Measurements from ENCODE around the gene TMCC1. TPM values are rescaled to one million over a fixed set of nuclear protein-coding genes. Genes with fewer than 3 reads are reported as not detected.

The TMCC1 gene
- total and polyA plus RNA-seq, 10 of the 15 experiments (the other 5 are each of a cell fraction or from before 2014, with no cell fraction given): 2.3 to 21.1 (median 8.4) TPM

GRCh38 chr3:129663930-129664646 lies 229.4 kb downstream of the TMCC1 start:
- no peak for FAIRE-seq
- TF ChIP-seq HCFC1 (IDR thresholded peaks at IDR 0.05; ENCODE audit: low read length) (no peak), ZBTB11 (CRISPR knock-in tag; IDR thresholded peaks at IDR 0.05) (no peak), CREB1 (IDR thresholded peaks at IDR 0.05; ENCODE audit: low read depth) (no peak), RUNX3 (IDR thresholded peaks at IDR 0.05; ENCODE audit: low read length) (no peak), ZZZ3 (IDR thresholded peaks at IDR 0.05; ENCODE audit: control insufficient read depth, insufficient read length, low read depth) (no peak), IRF4 (IDR thresholded peaks at IDR 0.05; ENCODE audit: low read depth, low read length) (no peak), REST (IDR thresholded peaks at IDR 0.05; ENCODE audit: low read depth, low read length) (no peak), POU2F2 (IDR thresholded peaks at IDR 0.05; ENCODE audit: borderline replicate concordance, low read depth, low read length) (no peak), MTA3 (IDR thresholded peaks at IDR 0.05; ENCODE audit: borderline replicate concordance, low read length) (no peak), ESRRA (IDR thresholded peaks at IDR 0.05; ENCODE audit: low read length) (no peak), MXI1 (IDR thresholded peaks at IDR 0.05; ENCODE audit: low read depth, low read length) (no peak), SREBF2 (IDR thresholded peaks at IDR 0.05; ENCODE audit: low read length) (no peak), ZNF622 (IDR thresholded peaks at IDR 0.05) (no peak), MLLT1 (IDR thresholded peaks at IDR 0.05) (no peak)

More at GRCh38 chr3:129663930-129664646, 229.4 kb downstream of the TMCC1 start:
- Histone ChIP-seq H3K9ac (ENCODE audit: control insufficient read depth, insufficient read depth, low read length) (no peak overlapping the region), H2AFZ (ENCODE audit: control insufficient read depth, low read depth, low read length) (no peak overlapping the region), H4K20me1 (ENCODE audit: control insufficient read depth, insufficient read depth) (no peaks in the 10 kb centered on the region), H3K27ac (ENCODE audit: control insufficient read depth, insufficient read depth) (no peak overlapping the region), H3K36me3 (ENCODE audit: control insufficient read depth in 2 of 2, insufficient read depth in 2 of 2, low read length in 1 of 2) (no peaks in the 10 kb centered on the region), H3K4me1 (ENCODE audit: control insufficient read depth, insufficient read depth, low read length) (no peaks in the 10 kb centered on the region), H3K4me3 (no peak overlapping the region), H3K4me2 (ENCODE audit: control insufficient read depth, insufficient read depth) (no peak overlapping the region), H3K9me3 (replicated peaks; ENCODE audit: control insufficient read depth, insufficient read depth, low read length) (no peaks in the 10 kb centered on the region), H3K27me3 (replicated peaks in 1 of 2; ENCODE audit: control insufficient read depth in 2 of 2, insufficient read depth in 2 of 2, low read length in 1 of 2) (no peaks in the 10 kb centered on the region), H3K79me2 (ENCODE audit: control insufficient read depth, insufficient read depth, low read length) (no peaks in the 10 kb centered on the region)
- CTCF ChIA-PET: interaction anchor here (0.9 to 3.7 kb wide), 9 partner anchors 9 to 174 kb away, joined by 3 to 19 read pairs (median 6); no protein-coding TSS in a partner anchor
- peak; percentile 20; the same call in 1 of the 3 replicates for ATAC-seq
- in situ Hi-C loops (cut with MboI): no loop called here
- POLR2A ChIA-PET: interaction anchor here (0.6 to 2.9 kb wide), 2 partner anchors 8 to 264 kb away, joined by 4 to 11 read pairs; no protein-coding TSS in a partner anchor
- RAD21 ChIA-PET (ENCODE audit: unreplicated experiment): interaction anchor here (1.1 to 1.2 kb wide), 2 partner anchors 9 to 10 kb away, joined by 4 to 5 read pairs; no protein-coding TSS in a partner anchor
- no peak for DNase-seq (ENCODE audit: low read depth, low spot score)
- 58% methylated on average over 6 of the region's 6 CpGs for WGBS (ENCODE audit: insufficient coverage, insufficient replicate concordance, low lambda C conversion rate, missing lambda C conversion rate)
- SMC1A ChIA-PET (ENCODE audit: uncharacterized antibody, unreplicated experiment): interaction anchor here (0.7 to 3.5 kb wide), 9 partner anchors 8 to 161 kb away, joined by 3 to 12 read pairs (median 5); no protein-coding TSS in a partner anchor
- intact Hi-C loops (cut with micrococcal nuclease; ENCODE audit: unreplicated experiment): no loop called here
- no TSS peak for BruUV-seq (replicated peaks)

Measured in GM12878 (cell line).